ENCODE results near the gene C17orf113.

The C17orf113 gene

GRCh38 chr17:42081516-42082129 is 31.2 kb upstream of the C17orf113 start:
- H3K27me3 ChIP-seq (ENCODE audit: low read depth) = no peaks in the 10 kb centered on the region
- no peaks in the 10 kb centered on the region for H3K9me3 ChIP-seq
- no peaks in the 10 kb centered on the region for H3K4me1 ChIP-seq
- DNase-seq (ENCODE audit: low spot score in 2 of 2) = peak in 1 of 2 experiments; percentile 0
- no peak overlapping the region for H3K4me3 ChIP-seq
- in situ Hi-C loops (cut with MboI; ENCODE audit: low sequenced_read_pairs) = no loop called here
- no peaks in the 10 kb centered on the region for H3K36me3 ChIP-seq (replicated peaks)

DNA sequence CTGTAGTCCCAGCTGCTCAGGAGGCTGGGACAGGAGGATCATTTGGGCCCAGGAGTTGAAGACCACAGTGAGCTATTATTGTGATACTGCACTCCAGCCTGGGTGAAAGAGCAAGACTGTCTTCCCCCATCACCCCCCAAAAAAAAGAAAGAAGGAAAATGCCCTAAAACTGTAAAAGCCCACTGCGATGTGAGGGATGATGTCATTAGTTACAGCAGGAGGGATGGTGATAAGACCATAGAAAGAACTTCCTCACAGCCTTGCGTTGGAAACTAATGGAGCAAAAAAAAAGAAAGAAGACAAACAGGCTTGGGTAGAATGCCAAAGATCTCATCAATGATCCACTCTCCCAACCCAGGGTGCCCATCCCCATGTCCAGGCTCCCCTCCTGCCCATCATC is 29.1 kb upstream of the C17orf113 start:
- no peaks in the 10 kb centered on the region for H3K27me3 ChIP-seq (ENCODE audit: low read depth)
- in situ Hi-C loops (cut with MboI; ENCODE audit: low sequenced_read_pairs) = no loop called here
- no peak for DNase-seq (ENCODE audit: low spot score in 2 of 2)
- no peaks in the 10 kb centered on the region for H3K36me3 ChIP-seq (replicated peaks)
- no peaks in the 10 kb centered on the region for H3K4me1 ChIP-seq
- H3K9me3 ChIP-seq = no peaks in the 10 kb centered on the region
- no peak overlapping the region for H3K4me3 ChIP-seq

DNA sequence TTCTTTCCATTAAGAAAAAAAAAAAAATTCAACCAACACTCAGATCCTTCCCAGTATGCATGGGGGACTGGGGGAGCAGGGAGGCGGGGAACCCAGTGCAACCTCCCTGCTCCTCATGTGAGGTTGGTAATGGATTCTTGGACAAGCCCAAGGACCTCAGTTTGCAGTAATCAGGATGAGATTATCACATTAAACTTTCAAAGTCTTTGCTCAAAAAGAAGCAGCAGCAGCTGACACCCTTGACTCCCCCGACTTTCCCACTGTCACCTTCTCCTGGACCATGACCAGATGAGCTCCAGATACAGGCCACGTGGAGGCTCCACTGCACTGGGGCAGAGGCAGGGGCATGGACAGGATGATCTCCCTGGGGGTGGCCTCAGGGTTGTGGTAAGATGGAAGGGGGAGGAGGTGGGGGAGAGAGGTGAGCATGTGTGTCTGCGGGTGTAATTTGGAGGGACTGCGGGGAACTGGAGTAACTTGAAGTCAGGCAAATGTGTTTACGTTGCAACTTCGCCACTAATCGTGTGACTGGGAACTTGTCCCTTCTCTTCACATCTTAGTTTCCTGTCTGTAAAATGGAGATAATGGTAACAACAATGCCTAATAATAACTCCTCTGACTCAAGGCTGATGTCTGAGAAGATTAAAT is 28.1 kb upstream of the C17orf113 start:
- no peak for DNase-seq (ENCODE audit: low spot score in 2 of 2)
- Histone ChIP-seq H3K4me3 (no peak overlapping the region), H3K4me1 (no peaks in the 10 kb centered on the region), H3K27me3 (ENCODE audit: low read depth) (no peaks in the 10 kb centered on the region), H3K36me3 (replicated peaks) (no peaks in the 10 kb centered on the region), H3K9me3 (no peaks in the 10 kb centered on the region)
- in situ Hi-C loops (cut with MboI; ENCODE audit: low sequenced_read_pairs) = no loop called here

DNA sequence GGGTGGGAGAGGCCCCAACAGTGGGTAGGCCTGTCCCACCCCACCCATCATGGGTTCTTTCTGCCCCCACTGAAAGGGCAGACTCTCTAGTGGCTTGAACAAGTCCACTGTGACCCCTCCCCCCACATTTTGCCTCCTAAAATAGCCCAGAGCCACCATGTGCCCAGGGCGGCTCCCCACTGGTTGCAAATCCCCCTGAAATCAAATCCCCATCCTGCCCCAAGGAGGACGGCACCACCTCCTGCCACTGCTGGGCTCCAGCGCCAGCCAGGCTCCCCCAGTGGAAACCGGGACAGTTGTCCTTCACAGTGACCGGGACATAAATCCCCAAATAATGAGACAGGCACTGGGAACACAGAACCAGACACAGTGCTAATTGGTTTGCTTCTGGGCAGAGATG is 27.4 kb upstream of the C17orf113 start:
- in situ Hi-C loops (cut with MboI; ENCODE audit: low sequenced_read_pairs) = no loop called here
- Histone ChIP-seq H3K4me3 (no peak overlapping the region), H3K36me3 (replicated peaks) (no peaks in the 10 kb centered on the region), H3K4me1 (no peaks in the 10 kb centered on the region), H3K9me3 (no peaks in the 10 kb centered on the region), H3K27me3 (ENCODE audit: low read depth) (no peaks in the 10 kb centered on the region)
- no peak for DNase-seq (ENCODE audit: low spot score in 2 of 2)

- Histone ChIP-seq H3K9me3 (no peaks in the 10 kb centered on the region), H3K4me3 (no peak overlapping the region), H3K4me1 (peaks cover 1% of the 10 kb centered on the region; the same call in 1 of the 2 replicates), H3K27me3 (ENCODE audit: low read depth) (no peaks in the 10 kb centered on the region), H3K36me3 (replicated peaks) (no peaks in the 10 kb centered on the region)
- in situ Hi-C loops (cut with MboI; ENCODE audit: low sequenced_read_pairs) = no loop called here
- no peak for DNase-seq (ENCODE audit: low spot score in 2 of 2)
Measured at GRCh38 chr17:42076797-42077559, 26.6 kb upstream of the C17orf113 start.

DNA sequence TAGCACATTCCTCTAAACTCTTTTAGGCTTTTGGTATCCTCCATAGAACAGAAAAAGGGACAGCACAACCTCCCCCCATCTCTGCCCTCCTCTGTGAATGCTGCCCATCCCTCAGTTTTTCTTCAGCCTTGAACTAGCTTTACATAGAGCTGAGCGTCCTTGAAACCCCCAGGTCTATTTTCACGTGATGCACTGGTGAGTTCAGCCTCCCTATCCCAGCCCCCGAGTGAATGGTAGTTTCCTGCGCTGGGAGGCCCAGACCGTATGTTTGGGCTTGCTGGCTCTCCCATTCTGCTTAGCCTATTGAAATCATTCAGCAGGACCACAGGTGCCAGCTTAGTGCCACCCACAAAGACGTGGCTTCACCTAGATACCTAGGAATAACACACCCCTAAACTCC is 25.4 kb upstream of the C17orf113 start:
- H3K4me1 ChIP-seq = peaks cover 4% of the 10 kb centered on the region; the same call in 1 of the 2 replicates
- in situ Hi-C loops (cut with MboI; ENCODE audit: low sequenced_read_pairs) = no loop called here
- H3K4me3 ChIP-seq = no peak overlapping the region
- H3K9me3 ChIP-seq = no peaks in the 10 kb centered on the region
- H3K36me3 ChIP-seq (replicated peaks) = no peaks in the 10 kb centered on the region
- DNase-seq (ENCODE audit: low spot score in 2 of 2) = no peak
- no peaks in the 10 kb centered on the region for H3K27me3 ChIP-seq (ENCODE audit: low read depth)

GRCh38 chr17:42072323-42073187 is 22.2 kb upstream of the C17orf113 start:
- H3K4me3 ChIP-seq = peak overlapping the region; percentile 34

DNA sequence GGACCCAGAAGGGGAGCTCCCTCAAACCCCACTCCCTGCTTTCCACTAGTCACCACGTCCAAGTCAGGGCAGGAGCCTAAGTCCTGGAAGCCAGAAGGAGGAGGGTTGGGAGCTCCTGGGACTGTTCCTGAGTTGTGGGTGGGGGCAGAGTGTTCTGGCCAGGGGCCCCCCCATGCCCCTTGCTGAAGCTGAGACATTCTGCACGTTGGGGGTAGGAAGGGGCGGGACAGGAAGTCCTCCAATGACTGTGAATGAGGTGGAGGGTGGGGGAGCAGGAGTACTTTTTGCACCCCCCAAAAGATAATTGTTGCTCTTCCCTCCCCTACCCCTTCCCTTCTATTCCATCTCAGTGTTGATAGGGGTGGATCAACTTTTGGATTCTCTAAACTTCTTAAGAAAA is 21.4 kb upstream of the C17orf113 start:
- no peaks in the 10 kb centered on the region for H3K27me3 ChIP-seq (ENCODE audit: low read depth)
- DNase-seq (ENCODE audit: low spot score in 2 of 2) = peak in 1 of 2 experiments; percentile 27
- H3K36me3 ChIP-seq (replicated peaks) = no peaks in the 10 kb centered on the region
- peaks cover 4% of the 10 kb centered on the region; the same call in 1 of the 2 replicates for H3K4me1 ChIP-seq
- in situ Hi-C loops (cut with MboI; ENCODE audit: low sequenced_read_pairs) = no loop called here
- no peaks in the 10 kb centered on the region for H3K9me3 ChIP-seq
- peak overlapping the region; percentile 34 for H3K4me3 ChIP-seq

More at GRCh38 chr17:42072323-42073187, 22.2 kb upstream of the C17orf113 start:
- in situ Hi-C loops (cut with MboI; ENCODE audit: low sequenced_read_pairs) = no loop called here
- H3K4me1 ChIP-seq = peaks cover 4% of the 10 kb centered on the region; the same call in 1 of the 2 replicates
- no peaks in the 10 kb centered on the region for H3K27me3 ChIP-seq (ENCODE audit: low read depth)
- H3K36me3 ChIP-seq (replicated peaks) = no peaks in the 10 kb centered on the region
- H3K9me3 ChIP-seq = no peaks in the 10 kb centered on the region
- peak in 1 of 2 experiments; percentile 64 for DNase-seq (ENCODE audit: low spot score in 2 of 2)

- Histone ChIP-seq H3K27me3 (ENCODE audit: low read depth) (no peaks in the 10 kb centered on the region), H3K4me3 (no peak overlapping the region), H3K36me3 (replicated peaks) (no peaks in the 10 kb centered on the region), H3K4me1 (peaks cover 4% of the 10 kb centered on the region; the same call in 1 of the 2 replicates), H3K9me3 (no peaks in the 10 kb centered on the region)
- no peak for DNase-seq (ENCODE audit: low spot score in 2 of 2)
- in situ Hi-C loops (cut with MboI; ENCODE audit: low sequenced_read_pairs) = no loop called here
Measured at GRCh38 chr17:42068979-42069378, 18.6 kb upstream of the C17orf113 start.

GRCh38 chr17:42067371-42068091 is 17.1 kb upstream of the C17orf113 start:
- DNase-seq (ENCODE audit: low spot score in 2 of 2) = peak; percentile 42 to 89
- Histone ChIP-seq H3K36me3 (replicated peaks) (no peaks in the 10 kb centered on the region), H3K9me3 (no peaks in the 10 kb centered on the region), H3K27me3 (ENCODE audit: low read depth) (no peaks in the 10 kb centered on the region), H3K4me3 (no peak overlapping the region), H3K4me1 (peaks cover 4% of the 10 kb centered on the region; the same call in 1 of the 2 replicates)
- in situ Hi-C loops (cut with MboI; ENCODE audit: low sequenced_read_pairs) = no loop called here

DNA sequence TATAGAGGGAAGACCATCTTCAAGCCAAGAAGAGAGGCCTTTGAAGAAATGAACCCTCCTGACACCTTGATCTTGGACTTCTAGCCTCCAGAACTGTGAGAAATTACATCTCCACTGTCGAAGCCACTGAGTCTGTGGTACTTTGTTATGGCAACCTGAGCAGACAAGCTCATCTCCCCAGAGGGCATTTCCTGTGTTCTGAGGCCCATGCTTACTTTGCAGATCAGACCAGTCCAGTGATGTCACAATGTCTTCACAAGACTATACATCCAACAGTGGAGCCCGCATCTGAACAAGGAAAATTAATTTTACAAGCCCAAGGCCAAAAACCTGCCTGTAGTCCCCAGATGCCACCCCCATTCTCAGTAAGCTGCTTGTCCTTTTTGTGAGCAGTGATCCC is 14.8 kb upstream of the C17orf113 start:
- no peaks in the 10 kb centered on the region for H3K9me3 ChIP-seq
- H3K4me3 ChIP-seq = no peak overlapping the region
- no peaks in the 10 kb centered on the region for H3K27me3 ChIP-seq (ENCODE audit: low read depth)
- DNase-seq (ENCODE audit: low spot score in 2 of 2) = no peak
- in situ Hi-C loops (cut with MboI; ENCODE audit: low sequenced_read_pairs) = no loop called here
- no peaks in the 10 kb centered on the region for H3K36me3 ChIP-seq (replicated peaks)
- H3K4me1 ChIP-seq = no peaks in the 10 kb centered on the region

- no peaks in the 10 kb centered on the region for H3K27me3 ChIP-seq (ENCODE audit: low read depth)
- in situ Hi-C loops (cut with MboI; ENCODE audit: low sequenced_read_pairs) = no loop called here
- H3K36me3 ChIP-seq (replicated peaks) = no peaks in the 10 kb centered on the region
- H3K9me3 ChIP-seq = no peaks in the 10 kb centered on the region
- H3K4me3 ChIP-seq = no peak overlapping the region
- no peak for DNase-seq (ENCODE audit: low spot score in 2 of 2)
- H3K4me1 ChIP-seq = no peaks in the 10 kb centered on the region
Measured at GRCh38 chr17:42062681-42063080, 12.3 kb upstream of the C17orf113 start.
